Stimulated activated naive CD8-positive, alpha-beta T cell treated with anti-CD3 and anti-CD28 coated beads, Interleukin-15, Interleukin-2, amounts not matched to agents 100 U/mL and 50 U/mL, for 24 hours (primary cell): ENCODE results near the gene DLGAP4.
"Not testable (repeated sequence)": the region's sequence is repeated elsewhere in the genome, so short reads cannot be mapped to it uniquely, and the experiment has no call there.

Source experiments
- ATAC-seq: fragments of 150-1000 bp; cut with Tn5 transposase; one replicate; pipeline ENCODE4 v1.10.0; 2021
- DNase-seq: peaks from one replicate; pipeline ENCODE4 v3.0.0; 2021

DLGAP4 gene

GRCh38 chr20:36541227-36541767 is 235.2 kb downstream of the DLGAP4 start, which contains the start of gene MYL9:
Gene MYL9 (plus strand): TSS chr20:36541519. CDS start chr20:36544885, 3,366 bp downstream.
- ATAC-seq: no peak
- peak; percentile 30 for DNase-seq

GRCh38 chr20:36541768-36542488 is 235.8 kb downstream of the DLGAP4 start:
- ATAC-seq (no peak), DNase-seq (peak; percentile 9)

GRCh38 chr20:36542516-36543183 is 236.5 kb downstream of the DLGAP4 start:
- ATAC-seq (no peak), DNase-seq (no peak)

- ATAC-seq (no peak), DNase-seq (no peak)
Measured at GRCh38 chr20:36543184-36544133, 237.3 kb downstream of the DLGAP4 start.

GRCh38 chr20:36544134-36545018 is 238.2 kb downstream of the DLGAP4 start:
- DNase-seq: no peak
- ATAC-seq: no peak

GRCh38 chr20:36546111-36546736 is 240.1 kb downstream of the DLGAP4 start:
- ATAC-seq: no peak
- no peak for DNase-seq

GRCh38 chr20:36547186-36548005 is 241.3 kb downstream of the DLGAP4 start:
- ATAC-seq (no peak), DNase-seq (no peak)

- ATAC-seq (no peak), DNase-seq (peak; percentile 13)
Measured at GRCh38 chr20:36548006-36548315, 241.8 kb downstream of the DLGAP4 start.

- DNase-seq: no peak
Measured at GRCh38 chr20:36548704-36549627, 242.8 kb downstream of the DLGAP4 start.

GRCh38 chr20:36549628-36549941 is 243.4 kb downstream of the DLGAP4 start:
- no peak for ATAC-seq
- no peak for DNase-seq

More at GRCh38 chr20:36548704-36549627, 242.8 kb downstream of the DLGAP4 start:
- no peak for ATAC-seq

GRCh38 chr20:36549942-36550789 is 244.0 kb downstream of the DLGAP4 start:
- DNase-seq (no peak), ATAC-seq (no peak)

- ATAC-seq (no peak), DNase-seq (no peak)
Measured at GRCh38 chr20:36550790-36551299, 244.7 kb downstream of the DLGAP4 start.

- ATAC-seq: no peak
- DNase-seq: no peak
Measured at GRCh38 chr20:36555248-36555647, 249.1 kb downstream of the DLGAP4 start.

GRCh38 chr20:36562724-36563123 is 256.6 kb downstream of the DLGAP4 start:
- no peak for ATAC-seq
- no peak for DNase-seq

- ATAC-seq (no peak), DNase-seq (no peak)
Measured at GRCh38 chr20:36563374-36563773, 257.2 kb downstream of the DLGAP4 start.

GRCh38 chr20:36564078-36564725 is 258.1 kb downstream of the DLGAP4 start:
- ATAC-seq, DNase-seq: not testable (repeated sequence)

- not testable (repeated sequence) for ATAC-seq, DNase-seq
Measured at GRCh38 chr20:36564726-36565121, 258.6 kb downstream of the DLGAP4 start.
